GM12875 (cell line): ENCODE results near the gene TM7SF2.

Source experiments
- H3K4me3 ChIP-seq: one replicate; pipeline ENCODE4 v1.5.1; 2011; ENCODE audit warnings: low read depth, low read length, control low read depth
- TF ChIP-seq, protein P1 (sequence below): IDR thresholded peaks from 2 replicates; pipeline ENCODE4 v1.5.1; 2011; ENCODE audit warnings: low read depth, mild to moderate bottlenecking, control low read depth, inconsistent platforms, low read length, moderate library complexity, borderline replicate concordance; ENCODE audit not compliant: insufficient read depth

The TM7SF2 gene

GRCh38 chr11:65111744-65112545 lies at the start of gene TM7SF2:
Gene TM7SF2, plus strand, starts transcription at chr11:65111872. Its CDS starts 144 bp downstream, at chr11:65112016.
- H3K4me3 ChIP-seq = peak within 1 kb of the TSS; percentile 70
- TF ChIP-seq, protein P1, sequence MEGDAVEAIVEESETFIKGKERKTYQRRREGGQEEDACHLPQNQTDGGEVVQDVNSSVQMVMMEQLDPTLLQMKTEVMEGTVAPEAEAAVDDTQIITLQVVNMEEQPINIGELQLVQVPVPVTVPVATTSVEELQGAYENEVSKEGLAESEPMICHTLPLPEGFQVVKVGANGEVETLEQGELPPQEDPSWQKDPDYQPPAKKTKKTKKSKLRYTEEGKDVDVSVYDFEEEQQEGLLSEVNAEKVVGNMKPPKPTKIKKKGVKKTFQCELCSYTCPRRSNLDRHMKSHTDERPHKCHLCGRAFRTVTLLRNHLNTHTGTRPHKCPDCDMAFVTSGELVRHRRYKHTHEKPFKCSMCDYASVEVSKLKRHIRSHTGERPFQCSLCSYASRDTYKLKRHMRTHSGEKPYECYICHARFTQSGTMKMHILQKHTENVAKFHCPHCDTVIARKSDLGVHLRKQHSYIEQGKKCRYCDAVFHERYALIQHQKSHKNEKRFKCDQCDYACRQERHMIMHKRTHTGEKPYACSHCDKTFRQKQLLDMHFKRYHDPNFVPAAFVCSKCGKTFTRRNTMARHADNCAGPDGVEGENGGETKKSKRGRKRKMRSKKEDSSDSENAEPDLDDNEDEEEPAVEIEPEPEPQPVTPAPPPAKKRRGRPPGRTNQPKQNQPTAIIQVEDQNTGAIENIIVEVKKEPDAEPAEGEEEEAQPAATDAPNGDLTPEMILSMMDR = no peak

GRCh38 chr11:65063532-65063931 lies 48.1 kb upstream of the TM7SF2 start:
- no peak overlapping the region for H3K4me3 ChIP-seq
- TF ChIP-seq, protein P1 = no peak

GRCh38 chr11:65064847-65065240 lies 46.8 kb upstream of the TM7SF2 start:
- H3K4me3 ChIP-seq = no peak overlapping the region
- TF ChIP-seq, protein P1 = no peak

- TF ChIP-seq, protein P1 = no peak
- no peak overlapping the region for H3K4me3 ChIP-seq
These were observed 45.8 kb upstream of the TM7SF2 start for GRCh38 chr11:65065851-65066250.

GRCh38 chr11:65066315-65066714 lies 45.4 kb upstream of the TM7SF2 start:
- H3K4me3 ChIP-seq = no peak overlapping the region
- TF ChIP-seq, protein P1 = no peak

DNA sequence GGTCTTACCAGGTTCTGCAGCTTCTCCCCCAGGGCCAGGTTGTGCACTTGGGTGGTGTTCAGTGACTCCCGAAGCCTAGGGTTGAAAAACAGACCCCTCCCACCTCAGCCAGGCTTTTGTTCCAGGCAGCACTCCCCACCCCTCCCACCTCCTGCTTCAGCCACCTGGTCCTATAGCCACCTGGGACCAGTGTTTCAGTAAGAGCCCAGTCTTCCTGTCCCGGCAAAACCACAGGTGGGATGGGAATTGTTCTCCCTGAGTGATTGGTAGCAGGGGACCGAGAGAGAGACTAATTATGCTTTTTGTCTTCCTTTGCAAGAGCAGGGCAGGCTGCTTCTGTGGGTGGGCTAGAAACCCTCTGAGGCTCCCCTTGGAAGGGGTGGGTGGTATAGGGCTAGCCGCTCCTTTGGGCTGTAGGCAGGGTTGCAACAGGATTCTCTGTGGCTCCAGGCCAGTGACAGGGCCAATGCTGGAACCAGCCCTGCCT lies 44.8 kb upstream of the TM7SF2 start:
- TF ChIP-seq, protein P1 = no peak
- no peak overlapping the region for H3K4me3 ChIP-seq

DNA sequence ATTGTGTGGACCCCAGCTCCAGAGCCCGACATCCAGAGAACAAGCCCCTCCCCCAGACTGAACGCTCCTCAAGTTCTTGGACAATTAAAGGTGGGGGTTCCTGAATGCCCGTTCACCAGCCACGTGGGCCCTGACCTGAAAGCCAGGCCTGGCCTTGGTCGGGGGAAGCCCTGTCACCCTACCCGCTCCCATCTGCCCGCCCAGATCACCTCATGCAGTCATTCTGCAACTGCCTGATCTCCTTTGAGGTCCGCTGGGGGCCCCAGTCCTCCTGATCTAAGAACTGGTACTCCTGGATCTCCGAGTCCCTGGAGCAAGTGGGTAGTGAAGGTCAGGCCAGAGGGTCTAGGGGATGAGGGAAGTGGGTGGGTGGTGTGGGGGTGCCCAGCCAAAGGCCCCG lies 44.2 kb upstream of the TM7SF2 start:
- H3K4me3 ChIP-seq = no peak overlapping the region

More for the DNA sequence above, 44.2 kb upstream of the TM7SF2 start:
- TF ChIP-seq, protein P1 = no peak
